ENCODE data around the gene EFCAB14.
"Not testable (repeated sequence)": the region's sequence is repeated elsewhere in the genome, so short reads cannot be mapped to it uniquely, and the experiment has no call there.

The EFCAB14 gene

DNA sequence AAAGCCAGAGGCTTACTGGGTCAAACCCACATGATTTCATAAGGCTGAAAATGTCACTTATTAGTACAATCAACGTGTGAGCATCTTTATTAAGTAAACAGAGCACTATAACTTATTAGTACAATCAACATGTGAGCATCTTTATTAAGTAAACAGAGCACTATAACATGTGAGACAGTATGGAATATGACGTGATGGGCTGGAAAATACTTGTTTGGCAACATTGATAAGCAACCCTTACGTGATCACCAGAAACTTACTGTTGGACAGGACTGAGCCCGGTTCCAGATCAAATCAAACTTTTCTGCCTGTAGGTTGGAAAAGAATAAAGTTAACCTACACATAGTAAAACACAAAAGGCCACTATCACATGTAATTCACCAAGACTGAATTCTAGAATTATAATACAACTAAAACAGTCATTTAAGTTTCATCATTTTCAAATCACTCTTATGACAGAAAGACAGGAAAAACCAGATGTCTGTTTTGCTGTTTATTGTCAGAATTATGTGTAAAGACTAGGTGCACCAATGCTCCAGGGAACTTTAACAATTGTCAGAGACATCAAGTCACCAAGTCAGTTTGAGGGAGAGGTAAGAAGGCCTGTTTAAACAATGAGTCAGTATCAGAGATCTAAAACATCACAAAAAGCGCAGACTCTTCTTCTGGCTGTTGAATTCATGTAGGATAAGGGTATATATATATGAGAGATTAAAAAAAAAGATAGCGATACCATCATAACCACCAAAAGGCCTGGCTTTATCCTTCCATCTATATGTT lies 66.4 kb downstream of the EFCAB14 start:
- DNase-seq: no peak

DNA sequence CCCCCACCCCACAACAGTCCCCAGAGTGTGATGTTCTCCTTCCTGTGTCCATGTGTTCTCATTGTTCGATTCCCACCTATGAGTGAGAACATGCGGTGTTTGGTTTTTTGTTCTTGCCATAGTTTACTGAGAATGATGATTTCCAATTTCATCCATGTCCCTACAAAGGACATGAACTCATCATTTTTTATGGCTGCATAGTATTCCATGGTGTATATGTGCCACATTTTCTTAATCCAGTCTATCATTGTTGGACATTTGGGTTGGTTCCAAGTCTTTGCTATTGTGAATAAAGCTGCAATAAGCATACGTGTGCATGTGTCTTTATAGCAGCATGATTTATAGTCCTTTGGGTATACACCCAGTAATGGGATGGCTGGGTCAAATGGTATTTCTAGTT lies 67.8 kb downstream of the EFCAB14 start:
- not testable (repeated sequence) for DNase-seq

DNA sequence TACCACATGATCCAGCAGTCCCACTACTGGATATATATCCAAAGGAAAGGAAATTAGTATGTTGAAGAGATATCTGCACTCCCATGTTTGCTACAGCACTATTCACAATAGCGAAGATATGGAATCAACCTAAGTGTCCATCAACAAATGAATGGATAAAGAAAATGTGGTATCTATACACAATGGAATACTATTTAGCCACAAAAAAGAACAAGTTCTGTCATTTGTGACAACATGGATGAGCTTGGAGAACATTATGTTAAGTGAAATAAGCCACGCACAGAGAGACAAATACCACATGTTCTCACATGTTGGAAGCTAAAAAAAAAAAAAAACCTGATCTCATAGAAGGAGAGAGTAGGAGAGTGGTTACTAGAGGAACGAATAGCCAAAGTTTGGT lies 68.4 kb downstream of the EFCAB14 start:
- no peak for DNase-seq

DNA sequence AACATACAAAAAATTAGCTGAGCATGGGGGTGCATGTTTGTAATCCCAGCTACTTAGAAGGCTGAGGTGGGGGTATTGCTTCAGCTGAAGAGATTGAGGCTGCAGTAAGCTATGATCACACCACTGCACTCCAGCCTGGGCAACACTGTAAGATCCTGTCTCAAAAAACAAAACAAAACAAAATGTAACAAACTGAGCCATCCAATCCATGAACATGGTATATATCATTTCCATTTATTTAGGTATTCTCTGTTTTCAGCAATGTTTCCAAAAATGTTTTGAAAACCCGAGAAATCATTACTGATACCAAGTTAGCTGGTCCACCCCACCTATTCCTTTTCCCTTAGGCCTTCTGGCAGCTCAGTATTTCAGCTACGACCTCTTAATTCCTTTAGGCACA lies 69.2 kb downstream of the EFCAB14 start:
- DNase-seq: no peak

DNA sequence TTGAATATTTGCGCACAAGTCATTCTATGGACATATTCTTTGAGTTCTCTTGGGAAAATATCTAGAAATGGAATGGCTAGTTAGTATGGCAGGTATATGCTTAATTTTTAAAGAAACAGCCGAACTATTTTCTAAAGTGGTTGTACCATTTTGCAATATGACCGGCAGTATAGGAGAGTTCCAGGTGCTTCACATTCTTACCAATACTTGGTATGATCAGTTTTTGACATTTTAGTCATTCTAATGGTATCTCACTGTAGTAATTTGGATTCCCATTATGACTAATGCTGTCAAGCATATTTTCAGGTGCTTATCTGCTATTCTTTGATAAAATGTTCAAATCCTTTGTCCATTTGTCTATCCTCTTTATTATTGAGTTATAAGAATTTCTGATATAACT lies 71.3 kb downstream of the EFCAB14 start:
- DNase-seq: no peak

DNA sequence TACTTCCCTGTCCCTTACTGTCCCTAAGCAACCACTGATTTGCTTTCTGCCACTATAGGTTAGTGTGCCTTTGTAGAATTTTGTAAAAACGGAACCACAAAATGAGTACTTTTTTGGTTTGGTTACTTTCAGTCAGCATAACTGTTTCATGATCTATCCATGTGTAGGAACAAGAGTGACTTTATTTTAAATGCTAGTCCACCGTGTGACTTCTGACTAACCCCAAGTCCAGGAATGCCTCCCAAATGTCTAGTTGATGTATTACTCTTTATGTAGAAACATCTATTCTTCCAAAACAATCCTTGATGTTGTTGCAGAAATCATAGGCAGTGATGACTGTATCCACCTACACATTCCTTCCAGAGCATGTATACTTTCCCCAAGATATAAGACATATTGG lies 72.1 kb downstream of the EFCAB14 start:
- no peak for DNase-seq

DNA sequence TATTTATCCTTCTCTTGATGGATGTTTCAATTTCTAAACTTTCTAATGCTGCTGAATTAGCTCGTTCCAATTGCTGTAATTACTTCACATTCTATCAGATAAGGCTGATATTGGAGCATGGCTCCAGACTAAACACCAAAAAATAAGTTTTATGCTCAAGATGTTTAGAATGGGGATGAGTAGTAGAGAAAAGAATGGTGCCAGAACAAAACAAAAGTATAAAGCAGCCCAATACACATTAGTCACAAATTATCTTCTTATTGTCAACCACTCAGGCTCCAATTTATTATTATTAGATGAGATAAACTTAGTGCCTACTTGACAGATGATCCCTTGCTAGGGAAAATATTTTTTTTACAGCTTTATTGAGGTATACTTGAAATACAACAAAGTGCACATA lies 72.6 kb downstream of the EFCAB14 start:
- no peak for DNase-seq

DNA sequence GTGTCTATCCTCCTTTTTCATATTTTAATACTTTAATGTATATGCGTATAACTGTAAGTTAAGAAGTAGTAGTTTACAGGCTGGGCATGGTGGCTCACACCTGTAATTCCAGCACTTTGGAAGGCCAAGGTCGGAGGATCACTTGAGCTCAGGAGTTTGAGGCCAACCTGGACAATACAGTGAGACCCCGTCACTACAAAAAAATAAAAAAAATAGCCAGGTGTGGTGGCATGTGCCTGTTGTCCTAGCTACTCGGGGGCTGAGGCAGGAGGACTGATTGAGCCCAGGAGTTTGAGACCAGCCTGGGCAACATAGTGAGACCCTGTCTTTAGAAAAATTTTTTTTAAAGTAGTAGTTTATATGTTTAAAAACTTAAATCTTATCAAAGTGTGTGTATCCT lies 73.1 kb downstream of the EFCAB14 start:
- no peak for DNase-seq

DNA sequence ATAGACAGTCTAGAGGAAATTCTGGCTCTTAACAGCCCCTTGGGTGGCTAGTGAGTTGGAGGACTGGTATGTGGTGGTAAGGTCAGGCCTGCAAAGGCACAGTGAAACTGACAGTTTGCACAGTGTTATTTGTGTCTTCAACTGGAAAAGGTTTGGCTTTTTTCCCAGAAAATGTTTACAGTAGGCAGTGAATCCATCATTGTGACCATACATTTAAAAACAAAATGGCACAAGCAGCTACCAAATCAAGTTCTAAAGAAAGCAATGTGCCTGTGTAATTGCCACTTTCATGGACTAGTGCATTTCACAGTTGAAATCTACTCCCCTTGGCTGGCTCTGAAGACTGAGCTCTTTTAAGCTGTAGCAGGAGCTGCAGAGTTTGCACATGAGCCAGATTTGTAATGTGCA lies 75.5 kb downstream of the EFCAB14 start:
- no peak for DNase-seq

DNA sequence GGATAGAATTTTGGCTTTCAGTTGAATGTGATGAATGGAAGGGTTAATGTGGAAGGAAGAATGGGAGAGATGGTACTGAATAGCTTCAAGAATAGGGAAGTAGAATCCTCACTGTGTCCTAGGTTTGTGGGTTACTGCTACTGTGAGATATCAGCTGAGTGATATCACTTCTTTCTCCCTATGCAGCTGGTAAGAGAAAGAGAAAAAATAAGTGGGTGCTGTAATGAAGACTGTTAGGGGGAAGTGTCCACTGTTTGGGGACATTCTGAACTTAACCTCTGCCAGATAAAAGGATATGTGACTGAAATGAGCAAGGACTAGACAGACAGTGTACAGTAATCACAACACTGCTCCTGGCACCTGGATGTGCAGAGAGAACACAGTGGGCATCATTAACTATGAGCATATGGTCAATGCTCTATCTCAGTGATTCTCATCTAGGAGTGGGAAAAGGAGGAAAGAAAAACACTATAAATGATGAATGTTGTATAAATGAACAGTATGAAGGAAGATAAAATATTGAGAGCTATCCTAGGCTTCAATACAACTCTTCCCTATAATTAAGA lies 76.7 kb downstream of the EFCAB14 start:
- DNase-seq: no peak

DNA sequence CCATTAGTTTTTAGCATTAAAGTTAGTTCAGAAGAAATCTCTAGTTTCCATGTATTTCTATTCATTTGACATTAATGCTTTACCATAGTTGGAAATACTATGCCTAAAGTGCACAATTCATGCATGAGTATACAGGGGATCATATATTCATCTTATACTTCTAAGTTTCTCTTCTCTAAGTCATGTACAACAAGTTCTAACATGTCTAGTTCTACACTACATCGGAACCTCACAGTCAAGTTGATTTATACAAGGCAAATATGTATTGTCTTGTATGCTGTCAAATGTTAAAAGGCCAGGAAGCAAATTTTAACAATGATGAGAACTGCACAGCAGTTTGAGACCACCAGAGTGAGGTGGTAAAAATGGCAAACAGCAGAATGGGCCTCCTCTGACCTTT lies 79.4 kb downstream of the EFCAB14 start:
- DNase-seq: no peak

DNA sequence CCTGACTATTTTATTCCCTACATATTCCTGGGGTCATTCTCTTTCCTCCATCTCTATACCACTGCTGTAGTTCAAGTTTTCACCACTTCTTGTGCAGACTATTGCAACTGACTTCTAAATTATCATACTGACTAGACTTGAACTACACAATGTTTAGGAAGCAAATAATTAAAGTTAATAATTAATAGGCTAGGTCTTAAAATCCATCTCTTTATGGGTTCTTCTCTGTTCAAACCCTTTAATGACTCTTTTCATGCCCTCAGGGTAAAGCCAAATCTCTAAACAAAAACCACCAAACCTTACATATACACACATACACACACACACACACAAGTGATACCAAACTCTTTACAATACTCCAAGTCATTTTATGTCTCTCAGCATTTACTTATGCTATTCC lies 80.0 kb downstream of the EFCAB14 start:
- no peak for DNase-seq

DNA sequence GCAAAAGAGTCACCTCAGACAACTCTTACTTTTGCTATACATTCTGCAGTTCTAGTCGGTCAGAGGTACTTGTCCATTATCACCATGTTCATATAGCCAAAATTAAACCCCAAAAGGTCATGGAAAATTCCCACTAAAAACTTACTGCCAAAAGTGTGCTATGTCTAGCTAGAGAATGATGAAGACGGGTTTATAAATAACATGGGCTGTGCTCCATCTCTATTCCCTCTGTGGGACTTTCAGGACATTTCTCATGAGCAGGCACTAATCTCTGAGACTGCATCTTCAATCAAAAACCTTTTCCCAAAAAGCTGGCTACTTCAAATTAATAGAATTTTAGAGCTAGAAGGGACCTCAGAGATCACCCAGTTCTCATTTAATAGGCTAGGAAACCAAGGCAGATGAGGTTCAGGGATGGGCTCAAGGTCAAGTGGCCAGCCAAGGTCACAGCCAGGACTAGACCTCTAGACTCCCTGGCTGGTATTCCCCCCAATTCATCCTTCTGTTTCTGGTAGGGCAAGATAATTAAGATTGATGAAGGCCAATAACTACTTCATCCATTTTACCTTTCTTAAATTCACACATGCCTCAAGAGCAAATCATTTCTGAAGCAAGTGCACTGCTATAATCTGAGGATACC lies 81.3 kb downstream of the EFCAB14 start:
- DNase-seq: no peak

DNA sequence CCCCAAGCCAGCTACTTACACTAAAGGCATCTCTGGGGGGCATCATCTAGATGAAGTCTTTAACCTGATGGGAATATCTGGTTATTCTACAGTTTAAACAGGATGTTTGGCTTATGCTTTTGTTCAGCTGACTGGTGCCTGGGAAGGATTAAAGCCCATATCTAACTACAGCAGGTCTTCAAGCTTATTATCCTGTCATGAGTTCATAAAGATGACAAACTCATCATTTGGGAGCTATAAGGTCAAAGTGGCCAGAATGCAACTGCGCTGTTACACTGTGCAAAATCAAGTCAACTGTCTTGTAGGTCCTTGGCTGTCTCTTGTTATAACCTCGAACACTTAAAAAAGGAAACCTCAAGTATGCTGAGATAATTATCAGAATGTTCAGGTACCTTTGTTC lies 83.7 kb downstream of the EFCAB14 start:
- no peak for DNase-seq

DNA sequence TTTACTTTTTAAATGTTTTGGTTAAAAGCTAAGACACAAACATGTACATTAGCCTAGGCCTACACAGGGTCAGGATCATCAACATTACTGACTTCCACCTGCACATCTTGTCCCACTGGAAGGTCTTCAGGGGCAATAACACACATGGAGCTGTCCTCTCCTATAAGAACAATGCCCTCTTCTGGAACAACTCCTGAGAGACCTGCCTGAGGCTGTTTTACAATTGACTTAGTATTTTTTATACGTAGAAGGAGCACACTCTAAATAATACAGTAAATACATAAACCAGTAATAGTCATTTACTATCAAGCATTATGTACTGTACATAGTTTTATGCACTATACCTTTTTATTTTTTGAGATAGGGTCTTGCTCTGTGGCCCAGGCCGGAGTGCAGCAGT lies 88.2 kb downstream of the EFCAB14 start:
- no peak for DNase-seq

Measured in activated naive CD4-positive, alpha-beta T cell (primary cell).